Measurements from ENCODE around the gene PTGES. TPM values are rescaled to one million over a fixed set of nuclear protein-coding genes. Genes with fewer than 3 reads are reported as not detected.

Gene PTGES
- total RNA-seq, 3 donors from 2014 or later, result not detected

- DNase-seq (no peak), ATAC-seq (no peak)
- Mint-ChIP-seq H3K27me3 (ENCODE audit: low read depth) (peaks cover 3% of the 10 kb centered on the region), H3K9me3 (no peaks in the 10 kb centered on the region), H3K4me3 (no peak overlapping the region), H3K4me1 (ENCODE audit: low read depth) (peaks cover 2% of the 10 kb centered on the region), H3K36me3 (ENCODE audit: insufficient read depth) (no peaks in the 10 kb centered on the region)
Observed at GRCh38 chr9:129724456-129725190, 28.2 kb downstream of the PTGES start.

DNA sequence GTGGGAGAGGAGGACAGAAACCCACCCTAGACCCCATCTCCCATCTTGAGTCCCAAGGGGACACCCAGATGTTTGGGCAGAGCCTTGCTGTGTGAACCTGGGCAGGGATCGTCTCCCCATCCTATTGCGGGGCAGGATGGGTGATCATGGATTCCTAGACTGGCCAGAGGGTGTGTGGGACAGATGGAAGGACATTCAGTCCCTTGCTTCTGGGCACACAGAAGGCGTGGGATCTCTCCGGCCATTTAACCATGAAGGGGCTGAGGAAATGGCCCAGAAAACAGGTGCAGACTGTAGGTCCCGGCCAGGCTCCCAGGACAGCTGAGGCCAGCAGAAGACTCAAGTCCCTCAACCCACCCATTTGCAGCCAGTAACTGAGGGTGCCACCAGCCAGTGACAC lies 29.9 kb downstream of the PTGES start:
- Mint-ChIP-seq H3K27me3 (ENCODE audit: low read depth) (peaks cover 3% of the 10 kb centered on the region), H3K4me3 (no peak overlapping the region), H3K36me3 (ENCODE audit: insufficient read depth) (no peaks in the 10 kb centered on the region), H3K4me1 (ENCODE audit: low read depth) (peaks cover 2% of the 10 kb centered on the region), H3K9me3 (no peaks in the 10 kb centered on the region)
- ATAC-seq, result no peak
- DNase-seq, result no peak

DNA sequence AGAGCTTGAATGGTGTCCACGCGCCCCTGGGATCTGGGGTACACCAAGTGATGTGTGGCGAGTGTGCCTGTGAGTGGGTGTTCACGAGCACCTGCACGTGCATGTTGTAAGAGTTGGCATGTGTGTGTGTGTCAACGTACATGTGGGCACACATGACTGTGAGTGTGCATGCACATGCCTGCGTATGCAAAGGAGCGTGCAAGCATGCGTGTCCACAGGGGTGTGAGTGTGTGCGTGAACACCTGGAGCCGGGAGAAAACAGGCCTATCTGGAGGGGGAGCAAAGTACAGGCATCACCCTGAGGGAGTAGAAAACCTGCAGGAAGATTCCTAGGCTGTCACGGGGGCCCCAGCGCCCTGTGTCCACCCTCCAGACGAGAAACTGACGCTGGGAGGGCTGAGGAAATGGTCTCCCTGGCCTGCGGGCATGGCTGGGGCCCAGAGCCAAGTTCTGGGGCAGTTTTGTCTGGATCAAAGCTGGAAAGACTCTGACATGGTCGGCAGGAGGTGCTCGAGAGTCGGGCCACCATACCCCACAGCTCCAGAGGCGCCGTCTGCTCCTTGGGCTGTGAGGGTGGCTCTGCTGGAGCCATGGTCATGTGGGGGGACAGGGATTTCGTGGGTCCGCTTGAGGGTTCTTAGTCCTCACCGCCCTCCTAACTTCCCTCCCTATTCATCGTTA lies 31.8 kb downstream of the PTGES start:
- no peak overlapping the region for H3K4me3 Mint-ChIP-seq
- no peaks in the 10 kb centered on the region for H3K9me3 Mint-ChIP-seq
- peaks cover 3% of the 10 kb centered on the region for H3K27me3 Mint-ChIP-seq (ENCODE audit: low read depth)
- ATAC-seq, result no peak
- H3K4me1 Mint-ChIP-seq (ENCODE audit: low read depth), result no peaks in the 10 kb centered on the region
- no peaks in the 10 kb centered on the region for H3K36me3 Mint-ChIP-seq (ENCODE audit: insufficient read depth)
- DNase-seq, result no peak

- Mint-ChIP-seq H3K27me3 (ENCODE audit: low read depth) (peaks cover 5% of the 10 kb centered on the region), H3K4me3 (no peak overlapping the region), H3K4me1 (ENCODE audit: low read depth) (no peaks in the 10 kb centered on the region), H3K9me3 (no peaks in the 10 kb centered on the region), H3K36me3 (ENCODE audit: insufficient read depth) (no peaks in the 10 kb centered on the region)
- DNase-seq (no peak), ATAC-seq (no peak)
Observed at GRCh38 chr9:129720181-129720864, 32.5 kb downstream of the PTGES start.

DNA sequence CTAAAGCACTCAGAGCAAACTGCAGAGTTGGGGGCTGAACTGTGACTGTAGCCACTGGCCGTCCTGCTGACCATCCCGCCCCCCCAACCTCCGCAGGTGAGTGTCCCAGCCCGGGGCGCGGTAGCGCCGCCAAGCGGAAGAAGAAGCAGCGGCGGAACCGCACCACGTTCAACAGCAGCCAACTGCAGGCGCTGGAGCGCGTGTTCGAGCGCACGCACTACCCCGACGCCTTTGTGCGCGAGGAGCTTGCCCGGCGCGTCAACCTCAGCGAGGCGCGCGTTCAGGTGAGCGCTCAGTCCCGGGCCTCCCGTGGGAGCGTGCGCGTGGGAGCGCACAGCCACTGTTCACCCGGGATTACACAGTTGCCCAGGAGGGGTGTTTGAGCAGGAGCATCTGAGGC lies 33.7 kb downstream of the PTGES start:
- Mint-ChIP-seq H3K27me3 (ENCODE audit: low read depth) (peaks cover 2% of the 10 kb centered on the region), H3K4me3 (no peak overlapping the region), H3K9me3 (no peaks in the 10 kb centered on the region), H3K36me3 (ENCODE audit: insufficient read depth) (no peaks in the 10 kb centered on the region), H3K4me1 (ENCODE audit: low read depth) (no peaks in the 10 kb centered on the region)
- no peak for ATAC-seq
- no peak for DNase-seq

DNA sequence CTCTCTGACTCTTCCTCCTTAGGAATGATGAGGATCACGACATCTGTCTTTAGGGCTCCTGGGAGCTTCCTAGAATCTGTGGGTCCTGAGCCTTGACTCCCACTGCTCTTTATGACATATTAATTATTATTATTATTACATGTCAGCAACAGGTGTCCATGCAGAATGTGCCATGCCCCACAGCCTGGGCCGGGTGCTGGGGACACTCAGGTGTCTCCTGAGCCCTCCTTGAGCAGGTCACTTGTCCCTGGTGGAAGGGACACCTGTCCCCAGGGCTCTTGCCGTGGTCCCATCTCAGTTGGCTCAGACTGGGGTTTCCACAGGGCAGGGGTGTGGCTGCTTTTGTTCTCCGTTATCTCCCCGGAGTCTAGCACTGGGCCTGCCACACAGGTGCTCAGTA lies 34.2 kb downstream of the PTGES start:
- peaks cover 2% of the 10 kb centered on the region for H3K27me3 Mint-ChIP-seq (ENCODE audit: low read depth)
- DNase-seq, result no peak
- H3K4me3 Mint-ChIP-seq, result no peak overlapping the region
- no peak for ATAC-seq
- no peaks in the 10 kb centered on the region for H3K4me1 Mint-ChIP-seq (ENCODE audit: low read depth)
- no peaks in the 10 kb centered on the region for H3K9me3 Mint-ChIP-seq
- H3K36me3 Mint-ChIP-seq (ENCODE audit: insufficient read depth), result no peaks in the 10 kb centered on the region

DNA sequence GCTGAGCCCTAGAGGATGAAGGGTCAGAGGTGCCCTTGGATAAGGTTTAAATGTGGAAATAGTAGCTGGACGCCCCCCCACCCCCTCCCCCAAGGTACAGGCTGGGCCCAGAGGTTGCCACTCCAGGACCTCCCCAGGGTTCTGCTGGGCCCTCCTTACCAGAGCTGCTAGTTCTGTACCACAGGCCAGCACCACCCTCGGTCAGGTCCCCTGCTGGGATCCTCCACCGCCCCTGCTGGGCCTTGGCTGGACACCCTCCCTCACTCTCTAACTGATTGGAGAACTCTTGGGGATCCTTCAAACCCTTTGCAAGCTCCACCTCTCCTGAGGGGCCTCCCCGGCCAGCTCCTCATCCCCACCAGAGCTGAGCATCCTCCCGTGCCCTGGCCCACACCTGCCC lies 34.9 kb downstream of the PTGES start:
- Mint-ChIP-seq H3K4me1 (ENCODE audit: low read depth) (peaks cover 2% of the 10 kb centered on the region), H3K27me3 (ENCODE audit: low read depth) (peaks cover 2% of the 10 kb centered on the region), H3K4me3 (no peak overlapping the region), H3K9me3 (no peaks in the 10 kb centered on the region), H3K36me3 (ENCODE audit: insufficient read depth) (no peaks in the 10 kb centered on the region)
- ATAC-seq (no peak), DNase-seq (no peak)

DNA sequence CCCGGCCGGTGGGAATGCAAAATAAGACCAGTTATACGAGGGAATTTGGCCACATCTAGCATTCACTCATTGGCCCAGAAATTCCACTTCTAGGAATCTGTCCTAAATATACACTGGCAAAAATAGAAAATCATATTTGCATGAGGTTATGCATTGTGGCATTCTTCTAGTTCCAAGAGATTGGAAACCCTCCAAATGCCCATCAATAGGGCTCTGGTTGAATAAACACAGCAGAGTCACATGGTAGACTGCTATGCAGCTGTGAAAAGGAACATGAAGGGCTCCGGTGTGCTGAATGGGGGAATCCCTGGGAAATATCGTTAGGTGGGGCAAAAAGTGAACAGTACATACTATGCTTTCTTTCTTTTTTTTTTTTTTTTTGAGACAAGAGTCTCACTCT lies 36.8 kb downstream of the PTGES start:
- DNase-seq (no peak), ATAC-seq (no peak)
- no peaks in the 10 kb centered on the region for H3K9me3 Mint-ChIP-seq
- peaks cover 18% of the 10 kb centered on the region for H3K4me1 Mint-ChIP-seq (ENCODE audit: low read depth)
- H3K4me3 Mint-ChIP-seq, result no peak overlapping the region
- no peaks in the 10 kb centered on the region for H3K36me3 Mint-ChIP-seq (ENCODE audit: insufficient read depth)
- H3K27me3 Mint-ChIP-seq (ENCODE audit: low read depth), result peaks cover 2% of the 10 kb centered on the region

- no peak for ATAC-seq
- H3K27me3 Mint-ChIP-seq (ENCODE audit: low read depth), result peaks cover 2% of the 10 kb centered on the region
- peaks cover 22% of the 10 kb centered on the region for H3K4me1 Mint-ChIP-seq (ENCODE audit: low read depth)
Observed at GRCh38 chr9:129714511-129715061, 38.3 kb downstream of the PTGES start.

DNA sequence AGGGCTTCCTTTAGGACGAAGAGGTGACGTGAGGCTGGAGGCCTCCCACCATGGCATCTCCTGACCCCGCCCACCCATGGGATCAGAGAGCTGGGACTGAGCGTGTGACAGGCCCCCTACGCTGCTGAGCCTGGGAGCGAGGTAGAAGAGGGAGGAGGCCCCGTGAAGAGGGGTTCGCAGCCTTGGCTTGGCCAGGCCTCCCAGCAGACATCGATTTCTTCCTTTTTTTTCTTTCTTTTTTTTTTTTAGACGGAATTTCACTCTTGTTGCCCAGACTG lies 39.5 kb downstream of the PTGES start:
- H3K36me3 Mint-ChIP-seq (ENCODE audit: insufficient read depth), result no peaks in the 10 kb centered on the region
- no peaks in the 10 kb centered on the region for H3K9me3 Mint-ChIP-seq
- no peak for ATAC-seq
- peaks cover 22% of the 10 kb centered on the region for H3K4me1 Mint-ChIP-seq (ENCODE audit: low read depth)
- no peak overlapping the region for H3K4me3 Mint-ChIP-seq
- no peak for DNase-seq
- peaks cover 2% of the 10 kb centered on the region for H3K27me3 Mint-ChIP-seq (ENCODE audit: low read depth)

More at GRCh38 chr9:129714511-129715061, 38.3 kb downstream of the PTGES start:
- Mint-ChIP-seq H3K9me3 (no peaks in the 10 kb centered on the region), H3K4me3 (no peak overlapping the region), H3K36me3 (ENCODE audit: insufficient read depth) (no peaks in the 10 kb centered on the region)
- DNase-seq, result no peak

DNA sequence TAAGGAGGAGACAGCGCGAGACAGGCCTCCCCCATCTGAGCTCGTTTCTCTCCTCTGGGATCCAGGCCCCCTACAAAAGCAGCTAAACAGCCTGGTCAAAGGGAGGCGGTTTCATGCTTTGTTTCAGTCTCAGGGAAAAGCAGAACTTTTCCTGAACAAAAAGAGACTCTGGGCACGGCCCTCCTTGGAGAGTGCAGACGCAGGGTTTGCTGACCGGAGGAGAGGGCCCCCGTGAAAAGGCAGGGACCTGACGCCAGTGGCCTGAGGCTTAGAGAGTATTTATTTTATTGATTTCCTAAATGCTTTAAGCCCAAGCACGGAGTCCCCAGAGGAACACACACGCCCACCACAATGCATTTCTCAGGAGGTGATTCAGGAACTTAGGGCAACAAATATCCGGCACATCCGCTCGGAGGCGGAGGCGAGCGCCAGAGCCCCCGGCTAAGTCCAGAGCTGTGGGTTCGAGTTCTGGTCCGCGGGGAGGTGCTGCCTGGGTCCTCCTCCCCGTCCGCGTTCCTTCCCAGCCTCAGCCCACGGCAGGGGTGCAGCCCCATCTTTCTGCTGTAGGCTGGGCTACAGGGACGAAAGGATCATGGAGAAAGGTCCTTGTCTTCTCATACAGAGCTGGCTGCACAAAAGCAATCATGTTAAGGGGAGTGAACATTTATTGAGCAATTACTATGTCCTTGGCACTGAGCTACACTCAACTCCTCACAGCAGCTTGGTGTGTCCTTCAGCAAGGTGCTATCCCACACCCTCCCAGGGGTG lies 40.0 kb downstream of the PTGES start:
- Mint-ChIP-seq H3K36me3 (ENCODE audit: insufficient read depth) (no peaks in the 10 kb centered on the region), H3K27me3 (ENCODE audit: low read depth) (peaks cover 2% of the 10 kb centered on the region), H3K9me3 (no peaks in the 10 kb centered on the region), H3K4me1 (ENCODE audit: low read depth) (peaks cover 22% of the 10 kb centered on the region), H3K4me3 (no peak overlapping the region)
- peak; percentile 43 to 48 for ATAC-seq
- DNase-seq, result no peak

GRCh38 chr9:129710169-129710453 lies 42.7 kb downstream of the PTGES start:
- Mint-ChIP-seq H3K36me3 (ENCODE audit: insufficient read depth) (no peaks in the 10 kb centered on the region), H3K9me3 (no peaks in the 10 kb centered on the region), H3K4me1 (ENCODE audit: low read depth) (peaks cover 22% of the 10 kb centered on the region), H3K27me3 (ENCODE audit: low read depth) (no peaks in the 10 kb centered on the region), H3K4me3 (no peak overlapping the region)
- DNase-seq, result no peak
- ATAC-seq, result no peak

GRCh38 chr9:129709438-129710168 lies 43.2 kb downstream of the PTGES start:
- H3K4me1 Mint-ChIP-seq (ENCODE audit: low read depth), result peaks cover 22% of the 10 kb centered on the region
- H3K9me3 Mint-ChIP-seq, result no peaks in the 10 kb centered on the region
- H3K36me3 Mint-ChIP-seq (ENCODE audit: insufficient read depth), result no peaks in the 10 kb centered on the region
- no peak overlapping the region for H3K4me3 Mint-ChIP-seq
- no peak for DNase-seq
- ATAC-seq, result no peak
- no peaks in the 10 kb centered on the region for H3K27me3 Mint-ChIP-seq (ENCODE audit: low read depth)

DNA sequence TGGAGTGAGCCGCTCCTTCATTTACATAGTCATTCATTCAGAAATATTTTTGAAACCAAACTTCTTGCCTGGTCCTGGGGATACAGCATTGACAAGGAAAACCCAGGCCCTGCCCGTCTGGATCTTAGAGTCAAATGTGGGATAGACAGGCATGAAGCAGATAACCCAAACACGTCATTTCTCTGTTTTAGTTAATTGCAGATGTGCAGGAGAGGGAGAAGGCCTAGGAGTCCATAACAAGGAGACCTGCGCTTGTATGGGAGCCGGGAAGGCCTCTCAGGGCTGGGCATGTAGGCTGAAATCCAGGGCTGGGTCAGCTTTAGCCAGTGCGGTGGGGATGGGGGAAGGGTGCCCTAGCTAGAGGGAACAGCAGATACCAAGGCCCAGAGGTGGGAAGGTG lies 44.0 kb downstream of the PTGES start:
- H3K4me3 Mint-ChIP-seq, result no peak overlapping the region
- DNase-seq (no peak), ATAC-seq (no peak)
- H3K9me3 Mint-ChIP-seq, result no peaks in the 10 kb centered on the region
- H3K36me3 Mint-ChIP-seq (ENCODE audit: insufficient read depth), result no peaks in the 10 kb centered on the region
- H3K4me1 Mint-ChIP-seq (ENCODE audit: low read depth), result peaks cover 22% of the 10 kb centered on the region
- no peaks in the 10 kb centered on the region for H3K27me3 Mint-ChIP-seq (ENCODE audit: low read depth)

All from activated T-cell treated with anti-CD3 and anti-CD28 coated beads, Interleukin-2, amount 50 U/mL, for 4 hours (primary cell).